Esophagus squamous epithelium (tissue), 5 donors: ENCODE data around the gene KANSL1L. TPM values are rescaled to one million over a fixed set of nuclear protein-coding genes. Genes with fewer than 3 reads are reported as not detected.

Experiments used
- DNase-seq: peaks from one replicate; lab custom pipeline; 2025; lab: John Stamatoyannopoulos, UW
- H3K27ac ChIP-seq, 4 donors: fragments of 200-600 bp; sonication (generic); one replicate each; pipeline ENCODE4 v1.5.1; 2016 to 2019; ENCODE audit warnings: mild to moderate bottlenecking in 1 of 4
- H3K27me3 ChIP-seq, 4 donors: fragments of 200-600 bp; sonication (generic); 1 replicate in 3 of 4; 2 replicates in 1 of 4; pipeline versions ENCODE4 v1.5.1 to v1.6.0; 2017 to 2021; ENCODE audit warnings: antibody characterized with exemption in 1 of 4
- H3K36me3 ChIP-seq, 3 donors: fragments of 200-600 bp; sonication (generic); one replicate each; pipeline ENCODE4 v1.5.1; 2016 to 2019
- H3K4me1 ChIP-seq, 3 donors: fragments of 200-600 bp; sonication (generic); one replicate each; pipeline ENCODE4 v1.5.1; 2017 to 2019
- H3K4me3 ChIP-seq, 4 donors: fragments of 200-600 bp; sonication (generic); 1 replicate in 3 of 4; 2 replicates in 1 of 4; pipeline ENCODE4 v1.5.1; 2016 to 2019; ENCODE audit warnings: mild to moderate bottlenecking in 2 of 4, moderate library complexity in 1 of 4
- H3K9me3 ChIP-seq, 3 donors: fragments of 200-600 bp; sonication (generic); one replicate each; pipeline ENCODE4 v1.5.1; 2016 to 2019
- POLR2A ChIP-seq, 4 donors: fragments of 450-650 bp; IDR thresholded peaks; one replicate each; pipeline ENCODE4 v1.6.1; 2017; ENCODE audit warnings: antibody characterized with exemption in 4 of 4, mild to moderate bottlenecking in 4 of 4, moderate library complexity in 3 of 4
- WGBS, 2 donors: methylation state at CpG; one replicate each; pipeline ENCODE4 v1.1.5; 2018; 5-methylcytosine and 5-hydroxymethylcytosine counted together
- intact Hi-C: fragments of 100-400 bp; cut with DNase I; formaldehyde crosslinking; loops from one replicate; pipeline ENCODE4 v1.15.0; 2022
- total RNA-seq, 4 donors: library from RNA; depleted of rRNA; stranded (reverse); fragments of >200 nt; gene quantifications; one replicate each; pipeline ENCODE4 v1.1.0, GENCODE V29; 2016
- TF ChIP-seq, protein P1 (sequence below), 6 experiments: fragments of 450-650 bp in 4 of 6; fragments of 200-600 bp in 2 of 6; sonication (generic) in 2 of 6; IDR thresholded peaks; one replicate each; pipeline ENCODE4 v1.5.1; 2016 to 2019; ENCODE audit warnings: antibody characterized with exemption in 6 of 6, mild to moderate bottlenecking in 4 of 6, moderate library complexity in 4 of 6
- donor health status: DM: yes; HTN: yes; CAD: no.

Gene KANSL1L
- total RNA-seq, 4 donors from 2014 or later = 9.1 to 21.7 (median 13.6) TPM

DNA sequence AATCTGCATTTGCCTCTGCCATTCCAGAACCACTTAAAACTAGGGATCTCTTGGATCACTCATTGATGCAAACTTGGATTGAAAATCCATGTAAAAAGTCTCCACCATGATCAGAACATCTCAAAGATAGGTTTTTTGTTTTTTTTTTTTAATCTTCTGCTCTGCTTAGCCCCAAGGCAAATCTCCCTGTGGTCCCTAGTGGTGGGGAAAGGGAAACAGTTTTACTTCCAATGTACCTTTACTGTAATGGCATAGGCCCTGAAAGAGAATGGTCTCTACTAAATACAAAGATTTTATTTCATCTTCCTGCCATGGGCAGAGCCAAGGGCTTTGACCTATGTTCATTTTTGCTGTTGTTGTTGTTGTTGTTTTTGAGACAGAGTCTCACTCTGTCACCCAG lies 78.4 kb downstream of the KANSL1L start:
- no peaks in the 10 kb centered on the region for H3K9me3 ChIP-seq
- intact Hi-C loops = no loop called here
- H3K4me3 ChIP-seq = no peak overlapping the region
- DNase-seq = no peak
- H3K27me3 ChIP-seq = no peaks in the 10 kb centered on the region
- no peak for TF ChIP-seq POLR2A (IDR thresholded peaks at IDR 0.05)
- TF ChIP-seq, protein P1, sequence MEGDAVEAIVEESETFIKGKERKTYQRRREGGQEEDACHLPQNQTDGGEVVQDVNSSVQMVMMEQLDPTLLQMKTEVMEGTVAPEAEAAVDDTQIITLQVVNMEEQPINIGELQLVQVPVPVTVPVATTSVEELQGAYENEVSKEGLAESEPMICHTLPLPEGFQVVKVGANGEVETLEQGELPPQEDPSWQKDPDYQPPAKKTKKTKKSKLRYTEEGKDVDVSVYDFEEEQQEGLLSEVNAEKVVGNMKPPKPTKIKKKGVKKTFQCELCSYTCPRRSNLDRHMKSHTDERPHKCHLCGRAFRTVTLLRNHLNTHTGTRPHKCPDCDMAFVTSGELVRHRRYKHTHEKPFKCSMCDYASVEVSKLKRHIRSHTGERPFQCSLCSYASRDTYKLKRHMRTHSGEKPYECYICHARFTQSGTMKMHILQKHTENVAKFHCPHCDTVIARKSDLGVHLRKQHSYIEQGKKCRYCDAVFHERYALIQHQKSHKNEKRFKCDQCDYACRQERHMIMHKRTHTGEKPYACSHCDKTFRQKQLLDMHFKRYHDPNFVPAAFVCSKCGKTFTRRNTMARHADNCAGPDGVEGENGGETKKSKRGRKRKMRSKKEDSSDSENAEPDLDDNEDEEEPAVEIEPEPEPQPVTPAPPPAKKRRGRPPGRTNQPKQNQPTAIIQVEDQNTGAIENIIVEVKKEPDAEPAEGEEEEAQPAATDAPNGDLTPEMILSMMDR (IDR thresholded peaks at IDR 0.05) = no peak
- no peak overlapping the region for H3K27ac ChIP-seq
- no peaks in the 10 kb centered on the region for H3K4me1 ChIP-seq
- H3K36me3 ChIP-seq = peaks cover 0 to 4% (median 0%) of the 10 kb centered on the region in 3 donors

GRCh38 chr2:210086930-210087329 lies 84.3 kb downstream of the KANSL1L start:
- no peaks in the 10 kb centered on the region for H3K36me3 ChIP-seq
- H3K27ac ChIP-seq = no peak overlapping the region
- WGBS, 2 donors = 35 to 47% methylated on average over 2 of the region's 2 CpGs
- no peaks in the 10 kb centered on the region for H3K4me1 ChIP-seq
- DNase-seq = no peak
- TF ChIP-seq, protein P1 (IDR thresholded peaks at IDR 0.05) = no peak
- no peak for TF ChIP-seq POLR2A (IDR thresholded peaks at IDR 0.05)
- intact Hi-C loops = no loop called here
- no peaks in the 10 kb centered on the region for H3K9me3 ChIP-seq
- no peaks in the 10 kb centered on the region for H3K27me3 ChIP-seq
- H3K4me3 ChIP-seq = no peak overlapping the region

- DNase-seq = no peak
- intact Hi-C loops = no loop called here
- Histone ChIP-seq H3K36me3 (no peaks in the 10 kb centered on the region), H3K27me3 (no peaks in the 10 kb centered on the region), H3K4me1 (no peaks in the 10 kb centered on the region), H3K9me3 (no peaks in the 10 kb centered on the region), H3K4me3 (no peak overlapping the region), H3K27ac (no peak overlapping the region)
- TF ChIP-seq, protein P1 (IDR thresholded peaks at IDR 0.05) = no peak
- TF ChIP-seq POLR2A (IDR thresholded peaks at IDR 0.05) = no peak
- WGBS, 2 donors = 30 to 32% methylated on average over 1 of the region's 1 CpG
Measured at GRCh38 chr2:210086292-210086691, 84.9 kb downstream of the KANSL1L start.

GRCh38 chr2:210072922-210073509 lies 98.2 kb downstream of the KANSL1L start:
- 10 to 13% methylated on average over 2 of the region's 2 CpGs for WGBS, 2 donors
- DNase-seq = no peak
- intact Hi-C loops = no loop called here

GRCh38 chr2:210072493-210072892 lies 98.7 kb downstream of the KANSL1L start:
- no peak overlapping the region for H3K27ac ChIP-seq
- no peaks in the 10 kb centered on the region for H3K9me3 ChIP-seq
- H3K4me3 ChIP-seq = no peak overlapping the region
- peaks cover 0 to 4% (median 0%) of the 10 kb centered on the region in 3 donors for H3K4me1 ChIP-seq
- WGBS, 2 donors = 86 to 91% methylated on average over 5 of the region's 5 CpGs
- TF ChIP-seq, protein P1 (IDR thresholded peaks at IDR 0.05) = no peak
- TF ChIP-seq POLR2A (IDR thresholded peaks at IDR 0.05) = no peak
- intact Hi-C loops = no loop called here
- peaks cover 0 to 6% (median 0%) of the 10 kb centered on the region in 3 donors for H3K36me3 ChIP-seq
- no peak for DNase-seq
- no peaks in the 10 kb centered on the region for H3K27me3 ChIP-seq

More at GRCh38 chr2:210072922-210073509, 98.2 kb downstream of the KANSL1L start:
- Histone ChIP-seq H3K4me3 (no peak overlapping the region), H3K9me3 (no peaks in the 10 kb centered on the region), H3K4me1 (peaks cover 0 to 4% (median 0%) of the 10 kb centered on the region in 3 donors), H3K27me3 (no peaks in the 10 kb centered on the region), H3K27ac (no peak overlapping the region), H3K36me3 (peaks cover 0 to 6% (median 0%) of the 10 kb centered on the region in 3 donors)
- no peak for TF ChIP-seq POLR2A (IDR thresholded peaks at IDR 0.05)
- TF ChIP-seq, protein P1 (IDR thresholded peaks at IDR 0.05) = peak in 5 of 6 experiments; percentile 37 to 55 (median 50)
